ENCODE measurements around the gene KLHL17. TPM values are rescaled to one million over a fixed set of nuclear protein-coding genes. Genes with fewer than 3 reads are reported as not detected.

KLHL17 gene
- total and polyA plus RNA-seq, 9 of the 15 experiments (the other 6 are each of a cell fraction or from before 2014, with no cell fraction given): 0.14 to 84.8 (median 13.0) TPM

- peak; percentile 41 for TF ChIP-seq ZFP36 (IDR thresholded peaks at IDR 0.05; ENCODE audit: low read depth, low read length, partially characterized antibody)
- no peak for TF ChIP-seq NELFE (IDR thresholded peaks at IDR 0.05; ENCODE audit: insufficient read depth, insufficient read length)
- no peak for TF ChIP-seq TGIF2 (CRISPR knock-in tag; IDR thresholded peaks at IDR 0.05)
- no peak for TF ChIP-seq TCF7L2 (IDR thresholded peaks at IDR 0.05; ENCODE audit: low read depth, low read length)
- TF ChIP-seq, protein P1, sequence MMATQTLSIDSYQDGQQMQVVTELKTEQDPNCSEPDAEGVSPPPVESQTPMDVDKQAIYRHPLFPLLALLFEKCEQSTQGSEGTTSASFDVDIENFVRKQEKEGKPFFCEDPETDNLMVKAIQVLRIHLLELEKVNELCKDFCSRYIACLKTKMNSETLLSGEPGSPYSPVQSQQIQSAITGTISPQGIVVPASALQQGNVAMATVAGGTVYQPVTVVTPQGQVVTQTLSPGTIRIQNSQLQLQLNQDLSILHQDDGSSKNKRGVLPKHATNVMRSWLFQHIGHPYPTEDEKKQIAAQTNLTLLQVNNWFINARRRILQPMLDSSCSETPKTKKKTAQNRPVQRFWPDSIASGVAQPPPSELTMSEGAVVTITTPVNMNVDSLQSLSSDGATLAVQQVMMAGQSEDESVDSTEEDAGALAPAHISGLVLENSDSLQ (IDR thresholded peaks at IDR 0.05): peak; percentile 75
- no peak for TF ChIP-seq ESRRB (CRISPR knock-in tag; IDR thresholded peaks at IDR 0.05; ENCODE audit: borderline replicate concordance)
- TF ChIP-seq PYGO2 (tag; IDR thresholded peaks at IDR 0.05): no peak
- no peak for TF ChIP-seq CGGBP1 (CRISPR knock-in tag; IDR thresholded peaks at IDR 0.05)
- TF ChIP-seq KHSRP (IDR thresholded peaks at IDR 0.05): no peak
- peak; percentile 82 for TF ChIP-seq NFIC (IDR thresholded peaks at IDR 0.05)
- no peak for TF ChIP-seq ZC3H8 (IDR thresholded peaks at IDR 0.05)
- TF ChIP-seq PTTG1 (tag; IDR thresholded peaks at IDR 0.05; ENCODE audit: low read depth): no peak
- TF ChIP-seq, protein P2, sequence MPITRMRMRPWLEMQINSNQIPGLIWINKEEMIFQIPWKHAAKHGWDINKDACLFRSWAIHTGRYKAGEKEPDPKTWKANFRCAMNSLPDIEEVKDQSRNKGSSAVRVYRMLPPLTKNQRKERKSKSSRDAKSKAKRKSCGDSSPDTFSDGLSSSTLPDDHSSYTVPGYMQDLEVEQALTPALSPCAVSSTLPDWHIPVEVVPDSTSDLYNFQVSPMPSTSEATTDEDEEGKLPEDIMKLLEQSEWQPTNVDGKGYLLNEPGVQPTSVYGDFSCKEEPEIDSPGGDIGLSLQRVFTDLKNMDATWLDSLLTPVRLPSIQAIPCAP (CRISPR knock-in tag; IDR thresholded peaks at IDR 0.05; ENCODE audit: borderline replicate concordance): no peak
- TF ChIP-seq NR1H2 (CRISPR knock-in tag; IDR thresholded peaks at IDR 0.05): no peak
- TF ChIP-seq FOXK2 (conservative IDR thresholded peaks at IDR 0.05 in 1 of 2, IDR thresholded peaks at IDR 0.05 in 1 of 2; ENCODE audit: low read depth in 2 of 2): no peak
- no peak for TF ChIP-seq SMAD1 (IDR thresholded peaks at IDR 0.05; ENCODE audit: low read depth, low read length, partially characterized antibody)
- TF ChIP-seq CTCFL (IDR thresholded peaks at IDR 0.05; ENCODE audit: borderline replicate concordance, insufficient read depth, low read depth, low read length, poor library complexity, severe bottlenecking): no peak
- TF ChIP-seq CSDE1 (IDR thresholded peaks at IDR 0.05): no peak
- TF ChIP-seq ADNP (tag; IDR thresholded peaks at IDR 0.05): no peak
- TF ChIP-seq E2F6 (IDR thresholded peaks at IDR 0.05; ENCODE audit: borderline replicate concordance in 1 of 2, extremely low read depth in 1 of 2, insufficient read depth in 1 of 2, insufficient read length in 1 of 2, low read depth in 1 of 2, low read length in 1 of 2, poor library complexity in 1 of 2, severe bottlenecking in 1 of 2): peak in 1 of 2 experiments; percentile 15
- no peak for TF ChIP-seq BDP1 (IDR thresholded peaks at IDR 0.05; ENCODE audit: insufficient read depth, insufficient read length)
- no peak for TF ChIP-seq NCOA1 (IDR thresholded peaks at IDR 0.05; ENCODE audit: low read depth)
- no peak; the same call in 1 of the 2 replicates for TF ChIP-seq SUPT5H (IDR thresholded peaks at IDR 0.05)
Observed at GRCh38 chr1:1004780-1005697, 44.7 kb downstream of the KLHL17 start (continued).
